C4-2B (cell line): ENCODE data around the gene TNFSF13B.
"Not testable (repeated sequence)": the region's sequence is repeated elsewhere in the genome, so short reads cannot be mapped to it uniquely, and the experiment has no call there.

Experiments
- H3K27ac ChIP-seq: fragments of 450-650 bp; 2 replicates; pipeline ENCODE4 v1.5.1; 2017
- ZFX ChIP-seq: fragments of 450-650 bp; IDR thresholded peaks from 2 replicates; pipeline ENCODE4 v1.6.1; 2017
- TF ChIP-seq, protein P1 (sequence below): fragments of 450-650 bp; conservative IDR thresholded peaks from 2 replicates; pipeline ENCODE4 v1.5.1; 2017; ENCODE audit warnings: mild to moderate bottlenecking

Gene TNFSF13B

DNA sequence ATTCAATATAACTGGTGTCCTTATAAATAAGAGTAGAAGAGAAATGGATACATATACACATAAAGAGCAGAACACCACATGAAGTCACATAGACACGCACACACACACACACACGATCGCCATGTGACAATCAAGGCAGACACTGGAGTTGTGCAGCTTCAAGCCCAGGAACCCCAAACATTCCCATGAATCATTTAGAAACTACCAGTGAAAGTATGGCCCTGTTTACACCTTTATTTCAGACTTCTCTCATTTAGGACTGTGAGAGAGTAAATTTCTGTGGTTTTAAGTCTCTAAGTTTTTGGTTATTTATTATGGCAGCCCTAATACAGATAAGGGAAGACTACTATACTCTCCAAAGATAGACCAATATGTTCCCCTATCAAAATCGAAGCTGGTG lies 20.4 kb upstream of the TNFSF13B start:
- H3K27ac ChIP-seq = no peak overlapping the region

DNA sequence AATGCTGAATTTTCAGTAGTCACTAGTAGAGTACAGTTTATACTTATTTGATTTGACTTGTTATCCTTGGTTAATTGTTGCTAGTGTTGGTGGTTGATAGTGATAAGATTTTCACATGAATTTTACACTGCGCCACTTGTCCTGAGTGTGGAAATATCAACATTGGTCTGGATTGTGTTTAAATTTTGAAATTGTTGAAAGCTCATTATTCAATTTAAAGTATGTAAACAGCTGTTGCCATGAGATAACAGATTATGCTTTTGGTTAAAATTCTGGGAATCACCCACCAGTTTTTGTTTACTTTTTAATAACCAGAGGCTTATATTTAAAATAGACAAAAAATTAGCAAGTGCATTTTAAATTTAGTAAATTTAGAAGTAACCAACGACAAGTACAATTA lies 12.3 kb upstream of the TNFSF13B start:
- no peak overlapping the region for H3K27ac ChIP-seq
- TF ChIP-seq, protein P1, sequence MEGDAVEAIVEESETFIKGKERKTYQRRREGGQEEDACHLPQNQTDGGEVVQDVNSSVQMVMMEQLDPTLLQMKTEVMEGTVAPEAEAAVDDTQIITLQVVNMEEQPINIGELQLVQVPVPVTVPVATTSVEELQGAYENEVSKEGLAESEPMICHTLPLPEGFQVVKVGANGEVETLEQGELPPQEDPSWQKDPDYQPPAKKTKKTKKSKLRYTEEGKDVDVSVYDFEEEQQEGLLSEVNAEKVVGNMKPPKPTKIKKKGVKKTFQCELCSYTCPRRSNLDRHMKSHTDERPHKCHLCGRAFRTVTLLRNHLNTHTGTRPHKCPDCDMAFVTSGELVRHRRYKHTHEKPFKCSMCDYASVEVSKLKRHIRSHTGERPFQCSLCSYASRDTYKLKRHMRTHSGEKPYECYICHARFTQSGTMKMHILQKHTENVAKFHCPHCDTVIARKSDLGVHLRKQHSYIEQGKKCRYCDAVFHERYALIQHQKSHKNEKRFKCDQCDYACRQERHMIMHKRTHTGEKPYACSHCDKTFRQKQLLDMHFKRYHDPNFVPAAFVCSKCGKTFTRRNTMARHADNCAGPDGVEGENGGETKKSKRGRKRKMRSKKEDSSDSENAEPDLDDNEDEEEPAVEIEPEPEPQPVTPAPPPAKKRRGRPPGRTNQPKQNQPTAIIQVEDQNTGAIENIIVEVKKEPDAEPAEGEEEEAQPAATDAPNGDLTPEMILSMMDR = no peak
- no peak for TF ChIP-seq ZFX

More for the DNA sequence above, 20.4 kb upstream of the TNFSF13B start:
- no peak for TF ChIP-seq ZFX
- TF ChIP-seq, protein P1 = no peak

DNA sequence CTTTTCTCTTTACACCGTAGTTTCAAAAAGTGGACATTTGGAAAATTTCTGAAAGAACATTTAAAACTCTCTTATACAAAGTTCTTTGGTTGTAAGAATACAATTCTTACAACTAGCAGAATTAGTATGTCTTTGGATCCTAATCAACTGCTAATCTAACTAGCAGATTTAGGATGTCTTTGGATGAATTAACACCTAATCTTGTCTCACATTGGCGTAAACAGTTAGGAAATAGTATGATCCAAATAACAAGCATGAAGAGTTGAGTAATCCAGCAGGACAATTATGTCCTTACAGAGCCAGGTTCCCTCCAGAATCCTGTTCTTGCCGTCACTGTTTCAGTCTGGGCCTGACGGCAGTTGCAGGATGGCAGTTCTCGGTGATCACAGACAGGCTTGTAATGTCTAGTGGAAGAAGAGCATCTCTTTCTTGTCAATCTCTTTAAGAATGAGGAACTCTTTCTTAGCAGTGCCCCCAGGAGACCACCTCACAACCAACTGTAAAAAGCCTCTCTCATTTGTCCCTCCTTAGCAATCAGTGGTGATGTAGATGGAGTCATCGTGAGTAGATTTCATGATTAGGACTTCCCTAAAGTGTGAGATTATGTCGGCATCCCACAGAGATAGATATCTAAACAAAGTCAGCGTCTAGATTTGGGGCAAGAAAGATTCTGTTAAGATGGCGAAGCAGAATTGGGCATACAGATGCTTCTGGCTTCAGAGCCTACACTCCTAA lies 5.7 kb upstream of the TNFSF13B start:
- no peak overlapping the region for H3K27ac ChIP-seq
- no peak for TF ChIP-seq ZFX
- TF ChIP-seq, protein P1 = no peak

DNA sequence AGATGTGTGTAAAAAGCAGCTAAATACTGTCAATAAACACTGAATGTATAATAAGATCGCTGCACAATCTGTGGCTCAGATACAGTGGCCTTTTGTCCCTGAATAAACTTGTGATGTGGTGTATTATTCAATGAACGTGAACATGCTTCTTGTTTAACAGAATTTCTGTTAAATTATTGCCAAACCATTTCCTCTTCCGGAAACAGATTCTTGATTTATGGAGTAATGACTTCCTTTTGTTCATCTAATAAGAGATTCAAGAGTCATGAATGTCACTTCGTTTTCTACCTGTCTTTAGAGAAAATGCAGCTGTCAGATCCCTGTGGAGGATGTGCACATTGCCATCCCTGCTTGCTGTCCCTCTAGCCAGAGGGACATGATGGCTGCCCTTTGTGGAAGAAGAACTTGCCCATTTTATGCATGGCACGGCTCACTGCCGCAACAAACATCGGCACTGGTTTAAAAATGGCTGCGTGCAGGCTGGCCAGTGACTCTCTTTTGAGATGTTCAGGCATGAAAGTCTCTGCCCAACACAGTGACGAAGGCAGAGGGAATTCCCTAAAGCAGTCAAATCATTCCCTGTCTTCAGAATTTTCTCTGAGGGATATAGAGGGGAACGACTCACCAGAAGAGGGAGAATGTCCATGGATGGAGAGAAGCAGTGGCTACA lies 3.1 kb upstream of the TNFSF13B start:
- H3K27ac ChIP-seq = no peak overlapping the region
- no peak for TF ChIP-seq ZFX
- TF ChIP-seq, protein P1 = no peak

DNA sequence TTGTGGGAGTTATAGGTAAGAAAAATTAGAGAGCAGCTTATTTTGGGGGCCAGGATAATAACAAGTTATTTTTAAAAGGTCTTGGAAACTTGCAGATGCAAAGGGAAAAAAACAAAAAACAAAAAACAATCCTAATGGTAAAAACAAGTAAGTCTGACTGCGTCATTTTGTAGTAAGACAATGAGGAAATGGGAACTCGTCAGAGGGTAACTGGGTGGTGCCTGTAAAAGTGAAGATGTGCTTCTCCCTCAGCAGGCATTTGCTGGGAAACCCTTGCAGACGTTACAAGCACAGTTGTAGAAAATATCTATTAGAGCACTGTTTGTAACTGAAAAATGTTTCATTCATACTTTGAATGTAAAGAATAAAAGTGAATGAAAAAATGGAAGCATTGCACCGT lies 2.2 kb upstream of the TNFSF13B start:
- no peak for TF ChIP-seq ZFX
- TF ChIP-seq, protein P1 = no peak
- no peak overlapping the region for H3K27ac ChIP-seq

DNA sequence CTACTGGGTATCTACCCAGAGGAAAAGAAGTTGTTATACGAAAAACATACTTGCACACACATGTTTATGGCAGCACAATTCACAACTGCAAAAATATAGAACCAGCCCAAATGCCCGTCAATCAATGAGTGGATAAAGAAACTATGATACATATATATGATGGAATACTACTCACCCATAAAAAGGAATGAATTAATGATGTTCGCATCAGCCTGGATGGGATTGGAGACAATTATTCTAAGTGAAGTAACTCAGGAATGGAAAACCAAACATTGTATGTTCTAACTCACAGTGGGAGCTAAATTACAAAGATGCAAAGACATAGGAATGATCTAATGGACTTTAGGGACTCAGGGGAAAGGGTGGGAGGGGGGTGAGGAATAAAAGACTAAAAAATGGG lies 1.7 kb upstream of the TNFSF13B start:
- H3K27ac ChIP-seq = not testable (repeated sequence)

DNA sequence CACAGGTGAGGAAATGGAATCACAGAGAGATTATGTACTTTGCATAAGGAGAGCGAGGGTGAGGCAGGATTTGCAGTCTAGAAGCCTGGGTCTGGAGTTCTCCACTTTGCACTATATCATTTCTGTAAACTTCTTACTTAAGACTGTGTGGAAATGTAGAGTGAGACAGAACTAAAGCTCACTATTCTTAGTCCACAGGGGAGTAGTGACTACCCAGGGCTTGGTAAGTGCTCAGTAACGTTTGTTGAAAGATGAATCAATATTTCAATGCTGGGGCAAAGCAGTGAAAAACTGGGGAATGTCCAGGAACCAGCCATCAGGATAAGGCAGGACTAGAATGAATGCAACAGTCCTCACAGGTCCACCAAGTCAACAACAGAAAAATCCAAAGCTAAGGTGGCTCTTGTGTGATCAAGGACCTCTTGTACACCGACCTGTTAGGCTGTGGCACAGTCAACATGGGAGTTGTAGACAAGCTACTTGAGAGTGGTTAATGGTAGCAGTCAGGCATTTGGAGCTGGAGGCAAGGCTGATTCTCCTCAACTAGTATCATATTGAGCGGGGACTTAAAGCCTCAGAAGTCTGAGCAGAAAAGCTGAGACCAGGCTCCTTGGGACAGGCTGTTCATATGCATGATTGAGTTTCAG lies 929 bp upstream of the TNFSF13B start:
- TF ChIP-seq, protein P1 = no peak
- H3K27ac ChIP-seq = no peak overlapping the region

DNA sequence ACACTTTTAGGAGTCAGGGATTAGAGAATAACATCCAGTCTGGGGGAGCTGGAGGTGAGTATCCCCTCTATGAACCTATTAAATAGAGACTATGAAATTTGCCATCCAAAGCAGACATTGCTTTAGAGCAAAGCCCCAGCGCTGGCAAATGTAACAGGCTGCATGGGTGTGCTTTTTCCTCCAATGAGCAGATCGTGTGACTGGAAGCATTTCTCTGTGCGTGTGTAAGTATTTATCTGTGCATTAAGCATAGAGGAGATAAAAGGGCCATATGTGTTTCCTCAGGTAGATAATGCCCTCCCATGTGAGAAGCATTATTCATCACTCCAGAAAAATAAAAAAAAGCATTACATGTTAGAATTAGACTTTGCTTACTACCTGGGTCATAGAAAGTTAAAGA lies 924 bp downstream of the TNFSF13B start:
- H3K27ac ChIP-seq = no peak overlapping the region
- no peak for TF ChIP-seq ZFX
- TF ChIP-seq, protein P1 = no peak
